ENCODE measurements around the gene PDZD2.

The PDZD2 gene

DNA sequence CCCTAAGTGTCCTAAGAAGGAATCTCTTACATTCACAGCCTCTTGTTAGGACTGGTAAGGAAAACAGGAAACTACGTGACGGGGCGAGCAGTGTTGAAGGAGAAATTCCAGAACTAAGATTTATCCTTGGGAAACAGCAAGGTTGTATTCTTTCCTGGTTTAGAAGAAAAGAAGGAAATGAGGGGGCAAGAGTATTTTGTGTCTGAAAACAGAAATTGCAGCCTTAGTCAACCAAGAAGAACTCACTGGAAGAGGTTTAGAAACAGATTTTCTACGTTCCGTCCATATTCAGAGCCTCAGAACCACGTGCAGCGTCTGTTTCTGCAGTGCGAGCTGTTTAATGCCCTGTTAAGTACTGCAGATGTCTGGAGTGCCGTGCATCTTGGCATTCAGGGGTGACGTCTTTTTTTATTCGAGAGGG is 460.0 kb downstream of the PDZD2 start:
- DNase-seq (ENCODE audit: low read depth in 1 of 2, low spot score in 1 of 2) = no peak
- Histone ChIP-seq H3K27ac (replicated peaks) (no peak overlapping the region), H3K4me3 (replicated peaks; ENCODE audit: insufficient read depth, low read length) (no peak overlapping the region), H3K27me3 (ENCODE audit: insufficient read depth, poor library complexity, severe bottlenecking) (no peaks in the 10 kb centered on the region)
- TF ChIP-seq, protein P1, sequence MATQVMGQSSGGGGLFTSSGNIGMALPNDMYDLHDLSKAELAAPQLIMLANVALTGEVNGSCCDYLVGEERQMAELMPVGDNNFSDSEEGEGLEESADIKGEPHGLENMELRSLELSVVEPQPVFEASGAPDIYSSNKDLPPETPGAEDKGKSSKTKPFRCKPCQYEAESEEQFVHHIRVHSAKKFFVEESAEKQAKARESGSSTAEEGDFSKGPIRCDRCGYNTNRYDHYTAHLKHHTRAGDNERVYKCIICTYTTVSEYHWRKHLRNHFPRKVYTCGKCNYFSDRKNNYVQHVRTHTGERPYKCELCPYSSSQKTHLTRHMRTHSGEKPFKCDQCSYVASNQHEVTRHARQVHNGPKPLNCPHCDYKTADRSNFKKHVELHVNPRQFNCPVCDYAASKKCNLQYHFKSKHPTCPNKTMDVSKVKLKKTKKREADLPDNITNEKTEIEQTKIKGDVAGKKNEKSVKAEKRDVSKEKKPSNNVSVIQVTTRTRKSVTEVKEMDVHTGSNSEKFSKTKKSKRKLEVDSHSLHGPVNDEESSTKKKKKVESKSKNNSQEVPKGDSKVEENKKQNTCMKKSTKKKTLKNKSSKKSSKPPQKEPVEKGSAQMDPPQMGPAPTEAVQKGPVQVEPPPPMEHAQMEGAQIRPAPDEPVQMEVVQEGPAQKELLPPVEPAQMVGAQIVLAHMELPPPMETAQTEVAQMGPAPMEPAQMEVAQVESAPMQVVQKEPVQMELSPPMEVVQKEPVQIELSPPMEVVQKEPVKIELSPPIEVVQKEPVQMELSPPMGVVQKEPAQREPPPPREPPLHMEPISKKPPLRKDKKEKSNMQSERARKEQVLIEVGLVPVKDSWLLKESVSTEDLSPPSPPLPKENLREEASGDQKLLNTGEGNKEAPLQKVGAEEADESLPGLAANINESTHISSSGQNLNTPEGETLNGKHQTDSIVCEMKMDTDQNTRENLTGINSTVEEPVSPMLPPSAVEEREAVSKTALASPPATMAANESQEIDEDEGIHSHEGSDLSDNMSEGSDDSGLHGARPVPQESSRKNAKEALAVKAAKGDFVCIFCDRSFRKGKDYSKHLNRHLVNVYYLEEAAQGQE (IDR thresholded peaks at IDR 0.05; ENCODE audit: insufficient replicate concordance, low read depth) = no peak
- no peak for TF ChIP-seq SPI1 (IDR thresholded peaks at IDR 0.05; ENCODE audit: borderline replicate concordance, low read depth)
- TF ChIP-seq, protein P2, sequence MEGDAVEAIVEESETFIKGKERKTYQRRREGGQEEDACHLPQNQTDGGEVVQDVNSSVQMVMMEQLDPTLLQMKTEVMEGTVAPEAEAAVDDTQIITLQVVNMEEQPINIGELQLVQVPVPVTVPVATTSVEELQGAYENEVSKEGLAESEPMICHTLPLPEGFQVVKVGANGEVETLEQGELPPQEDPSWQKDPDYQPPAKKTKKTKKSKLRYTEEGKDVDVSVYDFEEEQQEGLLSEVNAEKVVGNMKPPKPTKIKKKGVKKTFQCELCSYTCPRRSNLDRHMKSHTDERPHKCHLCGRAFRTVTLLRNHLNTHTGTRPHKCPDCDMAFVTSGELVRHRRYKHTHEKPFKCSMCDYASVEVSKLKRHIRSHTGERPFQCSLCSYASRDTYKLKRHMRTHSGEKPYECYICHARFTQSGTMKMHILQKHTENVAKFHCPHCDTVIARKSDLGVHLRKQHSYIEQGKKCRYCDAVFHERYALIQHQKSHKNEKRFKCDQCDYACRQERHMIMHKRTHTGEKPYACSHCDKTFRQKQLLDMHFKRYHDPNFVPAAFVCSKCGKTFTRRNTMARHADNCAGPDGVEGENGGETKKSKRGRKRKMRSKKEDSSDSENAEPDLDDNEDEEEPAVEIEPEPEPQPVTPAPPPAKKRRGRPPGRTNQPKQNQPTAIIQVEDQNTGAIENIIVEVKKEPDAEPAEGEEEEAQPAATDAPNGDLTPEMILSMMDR (IDR thresholded peaks at IDR 0.05; ENCODE audit: insufficient read depth, low read length) = no peak
- TF ChIP-seq POLR2AphosphoS5 (IDR thresholded peaks at IDR 0.05; ENCODE audit: low read depth) = no peak
- TF ChIP-seq GABPA (IDR thresholded peaks at IDR 0.05; ENCODE audit: low read depth) = no peak

DNA sequence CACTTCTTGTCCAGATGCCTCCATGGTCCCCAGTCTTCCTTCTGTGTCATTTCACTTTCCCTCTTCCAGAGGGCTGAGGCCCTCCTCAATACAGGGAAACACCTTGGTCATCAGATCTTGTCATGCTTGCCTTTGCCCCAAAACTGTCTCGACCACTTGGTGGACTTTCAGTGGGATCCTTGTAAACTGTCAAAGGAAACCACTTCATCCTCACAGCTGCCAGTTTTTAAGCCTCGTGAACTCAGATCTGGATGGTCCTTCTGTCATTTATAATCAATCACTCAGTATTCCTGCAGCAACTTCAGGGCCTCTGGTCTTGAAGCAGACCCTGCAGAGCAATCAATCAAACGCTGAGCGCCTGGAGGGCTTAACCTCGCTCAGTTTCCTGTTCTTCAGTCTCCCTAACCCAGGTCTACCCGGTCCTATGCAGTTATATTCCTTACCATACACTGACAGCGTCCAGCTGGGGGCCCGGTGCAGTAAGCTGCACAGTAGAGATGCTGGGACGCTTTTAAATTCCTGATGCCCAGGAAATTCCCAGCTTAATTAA is 460.6 kb downstream of the PDZD2 start:
- Histone ChIP-seq H3K27me3 (ENCODE audit: insufficient read depth, poor library complexity, severe bottlenecking) (no peaks in the 10 kb centered on the region), H3K27ac (replicated peaks) (no peak overlapping the region), H3K4me3 (replicated peaks; ENCODE audit: insufficient read depth, low read length) (no peak overlapping the region)
- no peak for DNase-seq (ENCODE audit: low read depth in 1 of 2, low spot score in 1 of 2)
- TF ChIP-seq GABPA (IDR thresholded peaks at IDR 0.05; ENCODE audit: low read depth) (no peak), POLR2AphosphoS5 (IDR thresholded peaks at IDR 0.05; ENCODE audit: low read depth) (no peak), SPI1 (IDR thresholded peaks at IDR 0.05; ENCODE audit: borderline replicate concordance, low read depth) (no peak)
- TF ChIP-seq, protein P1 (IDR thresholded peaks at IDR 0.05; ENCODE audit: insufficient replicate concordance, low read depth) = no peak
- TF ChIP-seq, protein P2 (IDR thresholded peaks at IDR 0.05; ENCODE audit: insufficient read depth, low read length) = no peak

DNA sequence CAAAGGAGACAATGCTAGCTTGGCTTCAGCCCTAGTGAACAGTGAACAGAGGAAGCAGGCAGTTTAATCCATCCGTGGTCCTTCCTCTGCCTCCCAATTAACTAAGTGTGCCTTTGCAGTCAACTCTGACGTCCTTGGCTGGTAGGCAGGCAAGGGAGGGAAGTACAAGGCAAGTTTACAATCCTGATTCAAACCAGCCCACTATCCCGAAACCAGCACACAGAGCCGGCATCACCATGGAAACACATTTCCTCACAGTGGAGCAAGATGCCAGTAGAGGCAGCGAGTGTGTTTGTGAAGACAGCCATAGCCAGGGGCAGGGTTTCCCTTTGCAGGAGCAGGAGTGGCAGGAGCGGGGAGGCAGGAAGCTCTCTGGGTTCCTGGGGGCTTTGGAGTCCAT is 461.3 kb downstream of the PDZD2 start:
- Histone ChIP-seq H3K27ac (replicated peaks) (no peak overlapping the region), H3K27me3 (ENCODE audit: insufficient read depth, poor library complexity, severe bottlenecking) (no peaks in the 10 kb centered on the region), H3K4me3 (replicated peaks; ENCODE audit: insufficient read depth, low read length) (no peak overlapping the region)
- TF ChIP-seq, protein P2 (IDR thresholded peaks at IDR 0.05; ENCODE audit: insufficient read depth, low read length) = no peak
- TF ChIP-seq, protein P1 (IDR thresholded peaks at IDR 0.05; ENCODE audit: insufficient replicate concordance, low read depth) = no peak
- TF ChIP-seq GABPA (IDR thresholded peaks at IDR 0.05; ENCODE audit: low read depth) (no peak), POLR2AphosphoS5 (IDR thresholded peaks at IDR 0.05; ENCODE audit: low read depth) (no peak), SPI1 (IDR thresholded peaks at IDR 0.05; ENCODE audit: borderline replicate concordance, low read depth) (no peak)
- DNase-seq (ENCODE audit: low read depth in 1 of 2, low spot score in 1 of 2) = no peak

Data from HL-60 (cell line).